K562 (cell line): ENCODE measurements around the gene OR14A16. TPM values are rescaled to one million over a fixed set of nuclear protein-coding genes. Genes with fewer than 3 reads are reported as not detected.

Experiments used
- ATF4 ChIP-seq: fragments of 450-650 bp; formaldehyde crosslinking; IDR thresholded peaks from 2 replicates; pipeline ENCODE4 v1.4.0; 2022; ENCODE audit warnings: mild to moderate bottlenecking, moderate library complexity
- BACH1 ChIP-seq: fragments of 200-800 bp; sonication (Bioruptor generic); IDR thresholded peaks from 2 replicates; pipeline ENCODE4 v1.6.1; 2016; ENCODE audit warnings: missing genetic modification characterization, missing compliant biosample characterization
- DDX20 ChIP-seq: fragments of 450-650 bp; IDR thresholded peaks from 2 replicates; pipeline ENCODE4 v1.6.1; 2016; ENCODE audit warnings: missing genetic modification characterization, low read depth, mild to moderate bottlenecking, missing compliant biosample characterization, moderate library complexity
- E2F6 ChIP-seq, 2 experiments: IDR thresholded peaks; 2 replicates each; pipeline ENCODE4 v1.6.1; 2011; ENCODE audit warnings: borderline replicate concordance in 1 of 2, control low read depth in 1 of 2, low read depth in 1 of 2, low read length in 1 of 2, mild to moderate bottlenecking in 1 of 2, mixed read lengths in 1 of 2, moderate library complexity in 1 of 2; ENCODE audit not compliant: insufficient read depth in 1 of 2, insufficient read length in 1 of 2, poor library complexity in 1 of 2, severe bottlenecking in 1 of 2; ENCODE audit errors: extremely low read depth in 1 of 2
- ELK1 ChIP-seq: sonication (generic); formaldehyde crosslinking; IDR thresholded peaks from 2 replicates; pipeline ENCODE4 v1.8.1; 2022; ENCODE audit warnings: missing genetic modification reagents
- ETS2 ChIP-seq: IDR thresholded peaks from 2 replicates; pipeline ENCODE4 v1.6.1; 2016; ENCODE audit warnings: borderline replicate concordance, missing genetic modification characterization, mild to moderate bottlenecking, moderate library complexity, missing compliant biosample characterization; ENCODE audit not compliant: poor library complexity, severe bottlenecking
- FOXP1 ChIP-seq: sonication (generic); formaldehyde crosslinking; IDR thresholded peaks from 2 replicates; pipeline ENCODE4 v1.8.0; 2022; ENCODE audit warnings: mild to moderate bottlenecking, missing genetic modification reagents
- KAT2B ChIP-seq: IDR thresholded peaks from one replicate; pipeline ENCODE4 v1.6.1; 2012; ENCODE audit warnings: low read depth, mild to moderate bottlenecking, control low read depth, inconsistent platforms, low read length, moderate library complexity
- MAX ChIP-seq: sonication (generic); formaldehyde crosslinking; IDR thresholded peaks from 2 replicates; pipeline ENCODE4 v1.9.0; 2022; ENCODE audit warnings: mild to moderate bottlenecking, missing genetic modification reagents
- NFIX ChIP-seq: fragments of 250-450 bp; sonication (Bioruptor Pico); IDR thresholded peaks from 2 replicates; pipeline ENCODE4 v1.4.0; 2020; ENCODE audit warnings: low read depth, mild to moderate bottlenecking, moderate library complexity
- PHB ChIP-seq: fragments of 250-450 bp; sonication (Bioruptor Pico); IDR thresholded peaks from 2 replicates; pipeline ENCODE4 v1.5.0; 2021
- PRPF4 ChIP-seq: fragments of 200-400 bp; formaldehyde crosslinking; IDR thresholded peaks from one replicate; pipeline ENCODE4 v1.6.1; 2017; ENCODE audit warnings: low read length, low read depth, mild to moderate bottlenecking; ENCODE audit not compliant: insufficient read depth, poor library complexity, severe bottlenecking
- THRB ChIP-seq: fragments of 450-650 bp; formaldehyde crosslinking; conservative IDR thresholded peaks from 2 replicates; pipeline ENCODE4 v1.4.0; 2022; ENCODE audit warnings: mild to moderate bottlenecking, missing genetic modification characterization
- ZFP36 ChIP-seq: fragments of 150-350 bp; IDR thresholded peaks from 2 replicates; pipeline ENCODE4 v1.6.1; 2018; ENCODE audit warnings: low read length, low read depth; ENCODE audit not compliant: partially characterized antibody
- ZNF274 ChIP-seq: IDR thresholded peaks from 2 replicates; pipeline ENCODE4 v1.6.1; 2011; ENCODE audit warnings: low read depth, mild to moderate bottlenecking, low read length, moderate library complexity, borderline replicate concordance
- ZNF395 ChIP-seq: fragments of 200-800 bp; sonication (Bioruptor generic); IDR thresholded peaks from 2 replicates; pipeline ENCODE4 v1.6.1; 2017; ENCODE audit warnings: missing genetic modification characterization, missing compliant biosample characterization
- ZNF512 ChIP-seq: IDR thresholded peaks from 2 replicates; pipeline ENCODE4 v1.6.1; 2016; ENCODE audit warnings: missing genetic modification characterization, missing compliant biosample characterization
- polyA plus RNA-seq, 8 experiments: library from polyadenylated mRNA; depleted of rRNA in 4 of 8; stranded (reverse) in 5 of 8; unstranded in 3 of 8; fragments of >200 nt; fragmentation: Nextera tagmentation in 2 of 8; fragmentation: Illumina TruSeq in 1 of 8; extraction: Ambion mirVana in 2 of 8; extraction: Trizol in 1 of 8; gene quantifications; 2 replicates each; pipeline versions ENCODE4 v1.2.1 to v1.2.3, GENCODE V29; 2011 to 2014; ENCODE audit warnings: inconsistent platforms in 1 of 8, missing spikeins in 1 of 8
- total RNA-seq, 7 experiments: library from RNA; depleted of rRNA in 6 of 7; stranded (reverse); fragments of >200 nt in 6 of 7; fragmentation: Illumina TruSeq in 2 of 7; extraction: Trizol in 2 of 7; gene quantifications; 2 replicates each; pipeline versions ENCODE4 v1.2.1 to v1.2.3, GENCODE V29; 2011 to 2021; ENCODE audit warnings: low replicate concordance in 1 of 7

OR14A16 gene
- total and polyA plus RNA-seq, 9 of the 15 experiments (the other 6 are each of a cell fraction or from before 2014, with no cell fraction given) = not detected

- TF ChIP-seq ZNF395 (CRISPR knock-in tag) (no peak), MAX (CRISPR knock-in tag) (no peak), DDX20 (tag) (no peak), FOXP1 (CRISPR knock-in tag) (no peak), ATF4 (no peak), ZNF274 (no peak), ZFP36 (no peak), PRPF4 (no peak), E2F6 (IDR thresholded peaks at IDR 0.05; ENCODE audit: borderline replicate concordance in 1 of 2, extremely low read depth in 1 of 2, insufficient read depth in 1 of 2, insufficient read length in 1 of 2, low read depth in 1 of 2, low read length in 1 of 2, poor library complexity in 1 of 2, severe bottlenecking in 1 of 2) (no peak), KAT2B (no peak), PHB (no peak), ETS2 (tag) (no peak), ZNF512 (tag) (no peak), ELK1 (CRISPR knock-in tag) (no peak), NFIX (CRISPR knock-in tag) (no peak), BACH1 (tag) (peak; percentile 61; the same call in 1 of the 2 replicates), THRB (CRISPR knock-in tag) (no peak)
Observed at GRCh38 chr1:247854899-247855545, 31.1 kb upstream of the OR14A16 start (continued).
